CD4-positive, alpha-beta T cell treated with Interleukin-2 at 100 ng/mL for 4 hours (primary cell): ENCODE results near the gene PHOSPHO2.

Source experiments
- DNase-seq: peaks from one replicate; pipeline ENCODE4 v3.0.0-alpha.2; 2020; ENCODE audit warnings: low spot score

Gene PHOSPHO2

GRCh38 chr2:169716938-169717690 is 22.8 kb downstream of the PHOSPHO2 start:
- no peak for DNase-seq

- no peak for DNase-seq
Measured at GRCh38 chr2:169717691-169718063, 23.4 kb downstream of the PHOSPHO2 start.

DNA sequence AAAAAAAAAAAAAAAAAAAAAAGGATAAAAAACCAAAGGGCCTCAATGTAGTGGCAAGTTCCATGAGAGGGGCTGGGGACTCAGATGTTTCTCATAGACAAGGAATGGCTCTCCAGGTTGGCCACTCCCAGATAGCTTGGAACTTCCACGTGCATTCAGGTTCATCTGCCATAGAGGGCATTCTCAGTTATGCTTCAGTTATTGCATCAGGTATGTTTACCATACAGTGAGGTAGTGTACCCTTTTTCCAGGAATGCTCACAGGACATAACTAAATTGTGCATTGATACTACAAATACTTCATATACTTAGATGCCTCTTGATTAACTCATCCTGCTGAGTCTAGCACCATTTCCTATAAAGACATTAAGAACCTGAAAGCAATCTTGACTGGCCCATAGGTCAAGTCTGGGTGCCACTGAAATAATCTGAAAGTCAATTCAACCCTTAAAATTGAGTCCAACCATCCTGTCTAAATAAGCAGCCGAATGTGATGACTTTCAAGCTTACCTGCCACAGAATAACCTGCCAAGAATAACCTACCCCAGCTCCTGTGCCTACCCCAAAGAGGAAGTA is 24.7 kb downstream of the PHOSPHO2 start:
- no peak for DNase-seq

DNA sequence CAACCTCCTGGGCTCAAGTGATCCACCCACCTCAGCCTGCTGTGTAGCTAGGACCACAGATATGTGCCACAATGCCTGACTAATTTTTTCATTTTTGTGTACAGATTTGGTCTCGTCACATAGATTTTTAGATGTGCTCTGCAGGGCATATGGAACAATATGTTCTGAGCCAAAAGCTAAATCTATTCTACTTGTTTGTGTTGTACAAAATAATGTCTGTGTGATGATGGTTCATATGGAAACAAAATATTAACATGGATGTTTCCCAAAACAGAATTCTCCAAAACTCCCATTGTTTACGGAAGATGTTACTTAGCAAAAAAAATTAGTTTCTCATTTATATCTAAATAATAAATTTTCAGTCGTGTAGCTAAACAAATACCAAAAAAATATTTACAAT is 26.7 kb downstream of the PHOSPHO2 start:
- DNase-seq = no peak

GRCh38 chr2:169727065-169727464 is 32.8 kb downstream of the PHOSPHO2 start:
- DNase-seq = no peak

GRCh38 chr2:169729274-169729605 is 35.0 kb downstream of the PHOSPHO2 start:
- no peak for DNase-seq

- DNase-seq = no peak
Measured at GRCh38 chr2:169732075-169732474, 37.8 kb downstream of the PHOSPHO2 start.

DNA sequence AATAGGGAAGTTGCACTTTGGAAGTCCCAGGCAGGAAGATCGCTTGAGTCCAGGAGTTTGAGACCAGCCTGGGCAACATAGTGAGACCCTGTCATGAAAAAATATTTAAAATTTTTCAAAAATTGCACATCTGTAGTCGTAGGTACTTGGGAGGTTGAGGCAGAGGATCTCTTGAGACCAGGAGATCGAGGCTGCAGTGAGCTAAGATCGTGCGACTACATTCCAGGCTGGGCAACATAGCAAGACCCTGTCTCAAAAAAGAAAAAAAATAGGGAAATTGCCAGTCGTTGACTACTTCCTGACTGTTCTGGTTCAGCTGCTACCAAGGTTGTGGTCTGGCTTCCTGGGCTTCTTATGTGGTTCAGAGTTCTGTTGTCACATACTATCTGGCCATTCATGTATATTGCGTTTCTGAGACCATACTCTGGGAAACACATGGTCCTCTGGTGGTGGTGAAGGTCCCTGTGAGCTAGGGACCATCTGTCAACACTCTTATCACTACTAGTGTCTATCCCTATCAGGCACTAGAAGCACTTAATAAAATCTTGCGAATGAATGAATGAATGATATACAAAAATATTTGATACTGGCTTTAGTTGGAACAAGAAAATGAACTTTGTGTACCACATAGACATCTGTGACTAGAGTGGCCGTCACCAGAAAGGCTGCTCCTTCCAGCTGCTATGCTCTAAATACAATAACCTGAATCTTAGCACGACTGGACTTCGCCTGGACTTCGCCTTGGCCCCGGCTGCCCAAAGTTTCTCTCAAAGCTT is 38.5 kb downstream of the PHOSPHO2 start:
- DNase-seq = no peak

DNA sequence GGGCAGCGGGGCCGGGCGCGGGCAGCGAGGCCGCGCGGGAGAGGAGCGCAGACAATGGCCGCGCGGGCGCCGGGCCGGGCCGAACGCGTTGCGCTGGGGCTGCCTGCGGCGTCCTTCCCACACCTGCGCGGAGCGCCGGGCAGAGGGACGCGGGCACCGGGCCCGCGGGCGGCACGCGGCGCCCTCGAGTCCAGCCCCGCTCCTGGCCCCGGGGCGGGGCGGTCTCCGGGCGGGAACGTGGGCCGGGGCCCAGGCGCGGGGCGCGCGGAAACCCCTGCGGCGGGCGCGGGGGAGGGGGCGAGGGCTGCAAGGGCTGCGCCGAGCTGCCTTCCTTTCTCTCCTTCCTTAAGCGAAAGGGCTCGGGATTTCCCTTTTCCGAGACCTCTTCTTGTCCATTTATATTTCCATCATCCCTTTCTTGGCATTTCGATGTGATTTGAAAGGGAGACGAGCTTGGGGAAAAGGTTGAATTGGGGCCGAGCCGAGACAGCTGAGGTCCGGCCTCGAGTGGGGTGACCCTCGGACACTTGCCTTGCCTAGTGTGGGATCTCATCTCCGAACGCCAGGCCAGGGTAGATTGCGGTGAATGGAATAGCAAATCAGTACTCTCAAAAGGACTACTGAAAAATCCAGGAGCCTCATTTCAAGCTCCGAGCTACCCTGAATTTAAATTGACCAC is 40.0 kb downstream of the PHOSPHO2 start:
- DNase-seq = no peak

DNA sequence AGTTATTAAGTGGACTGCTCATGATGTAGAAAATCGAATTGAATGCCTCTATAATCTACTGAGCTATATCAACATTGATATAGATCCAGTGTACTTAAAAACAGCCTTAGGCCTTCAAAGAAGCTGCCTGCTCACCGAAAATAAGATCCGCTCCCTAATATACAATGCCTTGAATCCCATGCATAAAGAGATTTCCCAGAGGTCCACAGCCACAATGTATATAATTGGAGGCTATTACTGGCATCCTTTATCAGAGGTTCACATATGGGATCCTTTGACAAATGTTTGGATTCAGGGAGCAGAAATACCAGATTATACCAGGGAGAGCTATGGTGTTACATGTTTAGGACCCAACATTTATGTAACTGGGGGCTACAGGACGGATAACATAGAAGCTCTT is 41.4 kb downstream of the PHOSPHO2 start:
- no peak for DNase-seq

DNA sequence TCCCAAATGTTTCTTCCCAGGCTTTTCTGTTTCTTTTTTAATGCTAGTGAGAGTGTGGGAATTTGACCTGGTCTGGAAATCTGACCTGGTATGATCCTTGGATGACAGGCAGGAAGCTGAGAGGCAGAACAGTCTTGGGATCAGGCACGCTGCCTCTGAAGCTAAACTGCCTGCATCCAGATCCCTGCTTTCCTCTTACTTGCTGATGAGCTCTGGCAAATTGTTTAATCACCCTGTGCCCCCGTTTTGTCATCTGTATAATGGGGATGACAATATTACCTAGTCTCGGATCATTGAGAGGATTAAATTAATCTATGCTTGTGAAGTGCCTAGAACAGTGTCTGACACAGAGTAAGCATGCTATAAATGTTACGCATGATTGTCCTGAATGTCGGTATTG is 42.6 kb downstream of the PHOSPHO2 start:
- DNase-seq = no peak

GRCh38 chr2:169738566-169739229 is 44.4 kb downstream of the PHOSPHO2 start:
- no peak for DNase-seq

- no peak for DNase-seq
Measured at GRCh38 chr2:169739351-169739750, 45.1 kb downstream of the PHOSPHO2 start.

- no peak for DNase-seq
Measured at GRCh38 chr2:169743549-169743948, 49.3 kb downstream of the PHOSPHO2 start.

GRCh38 chr2:169746240-169746639 is 52.0 kb downstream of the PHOSPHO2 start:
- DNase-seq = no peak

- DNase-seq = no peak
Measured at GRCh38 chr2:169748319-169748718, 54.0 kb downstream of the PHOSPHO2 start.
